Heart left ventricle (tissue), 16 donors: ENCODE measurements around the gene MACF1. TPM values are rescaled to one million over a fixed set of nuclear protein-coding genes. Genes with fewer than 3 reads are reported as not detected.

Source experiments
- ATAC-seq, 4 donors: fragments of 200-7000 bp; cut with Tn5 transposase; one replicate each; pipeline ENCODE4 v1.9.1; 2020 to 2022; ENCODE audit warnings: moderate library complexity in 4 of 4, mild to moderate bottlenecking in 3 of 4, moderate number of reproducible peaks in 1 of 4
- DNase-seq, 5 donors: peaks; one replicate each; pipeline ENCODE4 v3.0.0-alpha.2; 2020
- H3K27ac ChIP-seq, 12 donors: fragments of 200-600 bp; sonication (generic) in 4 of 12; one replicate each; pipeline versions ENCODE4 v1.5.0 to v1.8.0; 2016 to 2022; ENCODE audit warnings: mild to moderate bottlenecking in 2 of 12
- H3K27me3 ChIP-seq, 9 donors: fragments of 200-600 bp; sonication (generic) in 2 of 9; one replicate each; pipeline versions ENCODE4 v1.5.1 to v1.8.0; 2016 to 2022; ENCODE audit warnings: mild to moderate bottlenecking in 3 of 9
- H3K36me3 ChIP-seq, 9 donors: fragments of 200-600 bp; sonication (generic) in 2 of 9; one replicate each; pipeline versions ENCODE4 v1.5.0 to v1.8.0; 2018 to 2022; ENCODE audit warnings: mild to moderate bottlenecking in 2 of 9
- H3K4me1 ChIP-seq, 12 donors: fragments of 200-600 bp; sonication (generic) in 4 of 12; one replicate each; pipeline versions ENCODE4 v1.5.0 to v1.8.0; 2016 to 2022; ENCODE audit warnings: mild to moderate bottlenecking in 3 of 12
- H3K4me3 ChIP-seq, 12 donors: fragments of 200-600 bp; sonication (generic) in 4 of 12; one replicate each; pipeline versions ENCODE4 v1.5.0 to v1.8.0; 2017 to 2022; ENCODE audit warnings: mild to moderate bottlenecking in 9 of 12, moderate library complexity in 4 of 12
- H3K9me3 ChIP-seq, 12 donors: fragments of 200-600 bp; sonication (generic) in 4 of 12; one replicate each; pipeline versions ENCODE4 v1.5.0 to v1.8.0; 2016 to 2022; ENCODE audit warnings: mild to moderate bottlenecking in 1 of 12
- POLR2A ChIP-seq, 2 donors: fragments of 450-650 bp; IDR thresholded peaks; one replicate each; pipeline ENCODE4 v1.6.1; 2017; ENCODE audit warnings: antibody characterized with exemption in 2 of 2, mild to moderate bottlenecking in 2 of 2, moderate library complexity in 2 of 2
- WGBS, 4 donors: extraction: QIAGEN DNeasy Blood & Tissue Kit in 2 of 4; methylation state at CpG; one replicate each; pipeline versions ENCODE4 v1.1.5 to v1.1.7; 2013 to 2018; 5-methylcytosine and 5-hydroxymethylcytosine counted together
- intact Hi-C, 10 donors: fragments of 100-400 bp; cut with DNase I; formaldehyde crosslinking; loops; one replicate each; pipeline versions ENCODE4 v1.11.1 to v1.14.2; 2022
- polyA plus RNA-seq, 2 donors: library from polyadenylated mRNA; stranded (reverse); fragments of 200-250 nt; gene quantifications; one replicate each; pipeline ENCODE4 v1.2.3, GENCODE V29; 2013
- total RNA-seq, 9 donors: library from RNA; depleted of rRNA in 2 of 9; stranded (reverse); fragments of >200 nt in 2 of 9; fragmentation: NEBNext Ultra II Directional in 3 of 9; extraction: Animal tissue kit (Norgen Biotek cat#: 25700) in 3 of 9; gene quantifications; one replicate each; pipeline versions ENCODE4 v1.1.0 to v1.2.4, GENCODE V29; 2016 to 2023
- TF ChIP-seq, protein P1 (sequence below), 12 donors: fragments of 200-600 bp; sonication (generic) in 4 of 12; IDR thresholded peaks; one replicate each; pipeline versions ENCODE4 v1.5.0 to v1.8.0; 2018 to 2022; ENCODE audit warnings: antibody characterized with exemption in 12 of 12, mild to moderate bottlenecking in 5 of 12
- donor health status: ischemic (EF 13 %, LVEDD 7.1; RV severe dilation, severe dysfunction).
- donor health status: healthy with polysubstance abuse.
- donor health status: DM: no; HTN: yes; CAD: no.
- donor health status: DM: no; HTN: no; CAD: no.
- donor health status: ischemic (EF 25% LVEDD 6.9; RV normal size, moderate dysfunction).
- donor health status: ischemic (EF 25% LVEDD 5.7; RV mildly dilated, moderate dysfunction).
- donor health status: healthy.
- donor health status: DM: yes; HTN: yes; CAD: no.
- donor health status: ischemic (EF 35%, LVEDD 5.7; RV mildly dilated, moderate dysfunction).
- donor health status: nonischemic (EF 11% LVEDD 7.7; RV severe dilation, severe dysfunction).
- donor health status: DM: yes; HTN: yes; CAD: no.
- donor health status: PGD.
- donor health status: ischemic (EF 29% LVEDD 5.4; RV normal size, mild dysfunction).
- donor health status: nonischemic (EF 23%, LVEDD 6.1; RV moderate dilation, normal function).

Gene MACF1
- total and polyA plus RNA-seq, 11 donors, result 102 to 436 (median 251) TPM

GRCh38 chr1:39395357-39395831 lies 190.9 kb downstream of the MACF1 start:
- peaks cover 0 to 8% (median 1%) of the 10 kb centered on the region in 9 donors for H3K36me3 ChIP-seq
- peak overlapping the region in 1 of 12 donors; percentile 6 for H3K4me3 ChIP-seq
- WGBS, 4 donors, result 2 to 6% (median 4%) methylated on average over 1 of the region's 1 CpG
- DNase-seq (no peak), ATAC-seq (peak; percentile 45 to 66 (median 54))
- H3K4me1 ChIP-seq, result peaks cover 10 to 100% (median 80%) of the 10 kb centered on the region in 12 donors
- no peaks in the 10 kb centered on the region for H3K9me3 ChIP-seq
- peak overlapping the region in 11 of 12 donors; percentile 8 to 85 (median 68) for H3K27ac ChIP-seq
- H3K27me3 ChIP-seq, result no peaks in the 10 kb centered on the region
- no peak for TF ChIP-seq POLR2A (IDR thresholded peaks at IDR 0.05)
- TF ChIP-seq, protein P1, sequence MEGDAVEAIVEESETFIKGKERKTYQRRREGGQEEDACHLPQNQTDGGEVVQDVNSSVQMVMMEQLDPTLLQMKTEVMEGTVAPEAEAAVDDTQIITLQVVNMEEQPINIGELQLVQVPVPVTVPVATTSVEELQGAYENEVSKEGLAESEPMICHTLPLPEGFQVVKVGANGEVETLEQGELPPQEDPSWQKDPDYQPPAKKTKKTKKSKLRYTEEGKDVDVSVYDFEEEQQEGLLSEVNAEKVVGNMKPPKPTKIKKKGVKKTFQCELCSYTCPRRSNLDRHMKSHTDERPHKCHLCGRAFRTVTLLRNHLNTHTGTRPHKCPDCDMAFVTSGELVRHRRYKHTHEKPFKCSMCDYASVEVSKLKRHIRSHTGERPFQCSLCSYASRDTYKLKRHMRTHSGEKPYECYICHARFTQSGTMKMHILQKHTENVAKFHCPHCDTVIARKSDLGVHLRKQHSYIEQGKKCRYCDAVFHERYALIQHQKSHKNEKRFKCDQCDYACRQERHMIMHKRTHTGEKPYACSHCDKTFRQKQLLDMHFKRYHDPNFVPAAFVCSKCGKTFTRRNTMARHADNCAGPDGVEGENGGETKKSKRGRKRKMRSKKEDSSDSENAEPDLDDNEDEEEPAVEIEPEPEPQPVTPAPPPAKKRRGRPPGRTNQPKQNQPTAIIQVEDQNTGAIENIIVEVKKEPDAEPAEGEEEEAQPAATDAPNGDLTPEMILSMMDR (IDR thresholded peaks at IDR 0.05), result no peak
- intact Hi-C loops, result loop anchor here in 1 of 10 donors (2.0 kb wide), 1 partner anchor 13 kb away; no protein-coding TSS in a partner anchor

GRCh38 chr1:39396671-39397070 lies 192.2 kb downstream of the MACF1 start:
- H3K27me3 ChIP-seq, result no peaks in the 10 kb centered on the region
- no peak overlapping the region for H3K4me3 ChIP-seq
- H3K27ac ChIP-seq, result peak overlapping the region in 4 of 12 donors; percentile 4 to 85 (median 78)
- intact Hi-C loops, result no loop called here
- no peak for TF ChIP-seq POLR2A (IDR thresholded peaks at IDR 0.05)
- TF ChIP-seq, protein P1 (IDR thresholded peaks at IDR 0.05), result no peak
- 58 to 72% (median 66%) methylated on average over 5 of the region's 5 CpGs for WGBS, 4 donors
- DNase-seq (no peak), ATAC-seq (no peak)
- peaks cover 0 to 5% (median 0%) of the 10 kb centered on the region in 9 donors for H3K36me3 ChIP-seq
- peaks cover 10 to 91% (median 67%) of the 10 kb centered on the region in 12 donors for H3K4me1 ChIP-seq
- H3K9me3 ChIP-seq, result no peaks in the 10 kb centered on the region

DNA sequence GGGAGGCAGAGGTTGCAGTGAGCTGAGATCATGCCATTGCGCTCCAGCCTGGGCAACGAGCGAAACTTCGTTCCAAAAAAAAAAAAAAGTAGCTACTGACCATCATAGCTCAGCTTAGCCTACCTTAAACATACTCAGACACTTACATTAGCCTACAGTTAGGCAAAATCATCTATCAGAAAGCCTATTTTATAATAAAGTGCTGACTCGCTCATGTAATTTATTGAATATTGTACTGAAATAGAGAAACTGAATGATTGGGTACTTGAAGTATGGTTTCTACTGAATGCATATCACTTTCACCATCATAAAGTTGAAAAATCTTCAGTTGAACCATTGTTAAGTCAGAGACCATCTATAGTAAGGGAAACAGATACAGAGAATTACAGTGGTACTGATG lies 193.0 kb downstream of the MACF1 start:
- Histone ChIP-seq H3K4me3 (no peak overlapping the region), H3K36me3 (peaks cover 0 to 5% (median 0%) of the 10 kb centered on the region in 9 donors), H3K27ac (peak overlapping the region in 4 of 12 donors; percentile 50 to 80 (median 78)), H3K9me3 (no peaks in the 10 kb centered on the region), H3K27me3 (no peaks in the 10 kb centered on the region), H3K4me1 (peaks cover 10 to 91% (median 59%) of the 10 kb centered on the region in 12 donors)
- intact Hi-C loops, result no loop called here
- TF ChIP-seq, protein P1 (IDR thresholded peaks at IDR 0.05), result no peak
- TF ChIP-seq POLR2A (IDR thresholded peaks at IDR 0.05), result no peak
- DNase-seq (no peak), ATAC-seq (no peak)
- 86 to 97% (median 94%) methylated on average over 5 of the region's 5 CpGs for WGBS, 4 donors

DNA sequence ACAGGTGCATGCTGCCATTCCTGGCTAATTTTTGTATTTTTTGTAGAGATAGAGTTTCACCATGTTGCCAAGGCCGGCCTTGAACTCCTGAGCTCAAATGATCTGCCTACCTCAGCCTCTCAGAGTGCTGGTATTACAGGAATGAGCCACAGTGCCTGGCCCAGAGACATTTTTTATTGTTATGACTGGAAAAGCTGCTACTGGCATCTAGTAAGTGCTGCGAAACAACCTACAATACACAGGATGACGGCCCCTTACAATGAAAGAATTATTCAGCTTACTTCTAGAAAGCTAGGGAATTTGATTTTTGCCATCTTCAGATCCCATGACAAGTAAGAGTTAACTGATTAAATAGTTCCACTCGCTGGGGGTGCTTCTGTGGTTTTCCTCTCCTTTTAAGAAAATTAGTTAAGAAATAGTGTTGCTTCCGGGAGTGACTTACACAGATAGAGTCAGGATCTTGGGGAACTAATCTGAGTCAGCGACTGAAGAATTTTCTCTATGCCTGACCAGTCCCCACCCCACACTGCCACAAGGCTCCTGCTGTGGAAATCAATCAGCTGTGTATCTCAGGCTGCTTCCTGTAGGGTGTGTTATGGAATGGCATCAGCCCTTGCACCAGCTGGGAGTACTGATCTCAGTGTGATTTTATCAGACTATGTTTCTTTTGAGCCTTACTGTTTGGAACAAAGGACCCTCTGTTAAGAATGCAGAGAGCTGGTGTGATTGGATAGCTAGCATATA lies 194.0 kb downstream of the MACF1 start:
- Histone ChIP-seq H3K36me3 (peaks cover 0 to 3% (median 0%) of the 10 kb centered on the region in 9 donors), H3K4me3 (no peak overlapping the region), H3K4me1 (peaks cover 6 to 84% (median 49%) of the 10 kb centered on the region in 12 donors), H3K27me3 (no peaks in the 10 kb centered on the region), H3K9me3 (no peaks in the 10 kb centered on the region), H3K27ac (peak overlapping the region in 11 of 12 donors; percentile 24 to 80 (median 60))
- intact Hi-C loops, result no loop called here
- TF ChIP-seq, protein P1 (IDR thresholded peaks at IDR 0.05), result no peak
- no peak for TF ChIP-seq POLR2A (IDR thresholded peaks at IDR 0.05)
- 44 to 59% (median 48%) methylated on average over 6 of the region's 6 CpGs for WGBS, 4 donors
- DNase-seq (peak in 4 of 5 donors; percentile 30 to 75 (median 44)), ATAC-seq (peak; percentile 44 to 92 (median 86))
